ENCODE results near the gene CCDC116.
"Not testable (repeated sequence)": the region's sequence is repeated elsewhere in the genome, so short reads cannot be mapped to it uniquely, and the experiment has no call there.

CCDC116 gene

GRCh38 chr22:21657020-21657359 lies 24.4 kb downstream of the CCDC116 start:
- no peak for DNase-seq

GRCh38 chr22:21657360-21658032 lies 24.9 kb downstream of the CCDC116 start:
- peak; percentile 44 to 87 for DNase-seq

GRCh38 chr22:21659864-21660525 lies 27.4 kb downstream of the CCDC116 start:
- DNase-seq: no peak

- no peak for DNase-seq
These were observed 28.3 kb downstream of the CCDC116 start for GRCh38 chr22:21660904-21661303.

- no peak for DNase-seq
These were observed 29.4 kb downstream of the CCDC116 start for GRCh38 chr22:21661991-21662390.

- no peak for DNase-seq
These were observed 31.2 kb downstream of the CCDC116 start for GRCh38 chr22:21663738-21664137.

- DNase-seq: no peak
These were observed 32.7 kb downstream of the CCDC116 start for GRCh38 chr22:21665047-21665851.

- no peak for DNase-seq
These were observed 34.2 kb downstream of the CCDC116 start for GRCh38 chr22:21666786-21667185.

- DNase-seq: no peak
These were observed 36.5 kb downstream of the CCDC116 start for GRCh38 chr22:21669026-21669425.

- no peak for DNase-seq
These were observed 39.6 kb downstream of the CCDC116 start for GRCh38 chr22:21672107-21672629.

GRCh38 chr22:21673534-21674321 lies 41.2 kb downstream of the CCDC116 start:
- DNase-seq: no peak

- no peak for DNase-seq
These were observed 42.2 kb downstream of the CCDC116 start for GRCh38 chr22:21674638-21675245.

- DNase-seq: no peak
These were observed 45.3 kb downstream of the CCDC116 start for GRCh38 chr22:21677606-21678443.

GRCh38 chr22:21678842-21679241 lies 46.3 kb downstream of the CCDC116 start:
- not testable (repeated sequence) for DNase-seq

GRCh38 chr22:21679383-21679782 lies 46.8 kb downstream of the CCDC116 start:
- no peak for DNase-seq

- no peak for DNase-seq
These were observed 48.4 kb downstream of the CCDC116 start for GRCh38 chr22:21680830-21681565.

- no peak for DNase-seq
These were observed 49.2 kb downstream of the CCDC116 start for GRCh38 chr22:21681566-21682370.

- no peak for DNase-seq
These were observed 50.0 kb downstream of the CCDC116 start for GRCh38 chr22:21682385-21683175.

- no peak for DNase-seq
These were observed 50.8 kb downstream of the CCDC116 start for GRCh38 chr22:21683401-21683811.

Measured in NCI-H446 (cell line).